HCT116 (cell line): Measurements from ENCODE around the gene KCNN3.

Experiments used
- ATF3 ChIP-seq: IDR thresholded peaks from 2 replicates; pipeline ENCODE4 v1.6.1; 2012
- CTCF ChIP-seq, 3 experiments: fragments of 200-600 bp in 1 of 3; sonication (generic) in 1 of 3; IDR thresholded peaks in 2 of 3; conservative IDR thresholded peaks in 1 of 3; 2 replicates each; pipeline ENCODE4 v1.5.1; 2012 to 2017; ENCODE audit warnings: low read depth in 2 of 3, low read length in 2 of 3, antibody characterized with exemption in 1 of 3, borderline replicate concordance in 1 of 3, control low read depth in 1 of 3, mild to moderate bottlenecking in 1 of 3, mixed read lengths in 1 of 3, mixed run types in 1 of 3, moderate library complexity in 1 of 3; ENCODE audit not compliant: insufficient read depth in 1 of 3
- POLR2A ChIP-seq: IDR thresholded peaks from 2 replicates; pipeline ENCODE4 v1.7.0; 2011; ENCODE audit warnings: borderline replicate concordance; ENCODE audit not compliant: insufficient read depth, insufficient read length; ENCODE audit errors: extremely low read depth
- SRF ChIP-seq: IDR thresholded peaks from 2 replicates; pipeline ENCODE4 v1.6.1; 2012; ENCODE audit warnings: low read depth
- TCF7L2 ChIP-seq: IDR thresholded peaks from 2 replicates; pipeline ENCODE4 v1.7.0; 2011; ENCODE audit warnings: borderline replicate concordance, inconsistent platforms; ENCODE audit not compliant: insufficient read depth, insufficient read length; ENCODE audit errors: extremely low read depth
- ZNF274 ChIP-seq: fragments of 200-500 bp; sonication (Bioruptor generic); IDR thresholded peaks from 2 replicates; pipeline ENCODE4 v1.6.1; 2014; ENCODE audit warnings: mild to moderate bottlenecking, low read depth, low read length, inconsistent platforms

DNA sequence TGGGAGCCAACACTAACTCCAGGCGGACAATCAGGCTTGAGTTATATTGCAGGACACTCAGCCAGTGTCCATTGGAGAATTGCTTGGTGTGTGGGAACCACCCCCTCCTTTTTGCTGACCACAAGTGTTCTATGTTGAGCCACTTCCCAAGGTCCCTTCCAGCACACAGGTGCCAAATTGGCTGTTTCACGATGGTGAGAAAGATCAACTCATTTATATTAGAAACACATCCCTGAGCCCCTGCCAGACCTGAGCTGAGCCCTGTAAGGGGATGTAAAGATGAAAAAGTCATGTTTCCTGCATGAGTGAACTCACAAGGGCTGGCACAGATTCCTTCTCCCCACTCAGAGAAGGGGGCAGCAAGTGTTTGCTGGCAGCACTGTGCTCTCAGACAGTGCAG, 96.5 kb downstream of the KCNN3 start:
- TF ChIP-seq POLR2A (no peak), CTCF (IDR thresholded peaks at IDR 0.05 in 2 of 3, conservative IDR thresholded peaks at IDR 0.05 in 1 of 3; ENCODE audit: borderline replicate concordance in 1 of 3, insufficient read depth in 1 of 3, low read depth in 2 of 3, low read length in 2 of 3) (no peak), ZNF274 (no peak), TCF7L2 (no peak), ATF3 (no peak), SRF (no peak)
